GM12891 (cell line): ENCODE results near the gene TMC1.

Experiments used
- PAX5 ChIP-seq: IDR thresholded peaks from 2 replicates; pipeline ENCODE4 v1.6.1; 2011; ENCODE audit warnings: low read length, moderate library complexity, mild to moderate bottlenecking; ENCODE audit not compliant: insufficient read depth, severe bottlenecking
- POLR2A ChIP-seq: IDR thresholded peaks from 2 replicates; pipeline ENCODE4 v1.6.1; 2011; ENCODE audit warnings: low read depth, low read length, control low read depth
- POLR2AphosphoS5 ChIP-seq: IDR thresholded peaks from 2 replicates; pipeline ENCODE4 v1.6.1; 2011; ENCODE audit warnings: low read depth, low read length, control low read depth
- POU2F2 ChIP-seq: IDR thresholded peaks from 2 replicates; pipeline ENCODE4 v1.6.1; 2011; ENCODE audit warnings: low read depth, mild to moderate bottlenecking, control low read depth, low read length, moderate library complexity
- SPI1 ChIP-seq: IDR thresholded peaks from 2 replicates; pipeline ENCODE4 v1.6.1; 2011; ENCODE audit warnings: low read depth, low read length, control low read depth
- TAF1 ChIP-seq: IDR thresholded peaks from 2 replicates; pipeline ENCODE4 v1.6.1; 2011; ENCODE audit warnings: low read depth, low read length, control low read depth

DNA sequence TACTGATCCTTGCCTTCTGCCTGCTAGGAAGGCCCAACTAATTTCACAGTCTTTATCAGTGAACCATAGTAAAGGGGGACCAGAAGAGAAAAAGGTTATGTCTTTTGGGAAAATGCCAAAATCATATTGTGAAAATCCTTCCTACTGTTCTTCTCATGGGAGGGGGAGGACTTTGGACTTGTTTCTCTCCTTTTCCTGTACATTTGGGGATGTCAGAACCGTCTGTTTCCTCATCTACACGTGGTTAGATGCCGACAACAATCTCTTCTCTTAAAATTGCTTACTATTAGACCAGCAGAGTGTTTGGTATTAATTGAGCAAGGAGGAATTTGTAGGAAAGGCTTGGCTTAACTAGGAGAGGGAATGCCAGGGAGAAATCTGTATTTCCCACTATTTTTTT is 77.2 kb downstream of the TMC1 start:
- TF ChIP-seq POLR2A (no peak), POLR2AphosphoS5 (no peak), TAF1 (no peak), SPI1 (no peak), PAX5 (no peak), POU2F2 (no peak)
